ENCODE measurements around the gene IFT27.
"Not testable (repeated sequence)": the region's sequence is repeated elsewhere in the genome, so short reads cannot be mapped to it uniquely, and the experiment has no call there.

The IFT27 gene

DNA sequence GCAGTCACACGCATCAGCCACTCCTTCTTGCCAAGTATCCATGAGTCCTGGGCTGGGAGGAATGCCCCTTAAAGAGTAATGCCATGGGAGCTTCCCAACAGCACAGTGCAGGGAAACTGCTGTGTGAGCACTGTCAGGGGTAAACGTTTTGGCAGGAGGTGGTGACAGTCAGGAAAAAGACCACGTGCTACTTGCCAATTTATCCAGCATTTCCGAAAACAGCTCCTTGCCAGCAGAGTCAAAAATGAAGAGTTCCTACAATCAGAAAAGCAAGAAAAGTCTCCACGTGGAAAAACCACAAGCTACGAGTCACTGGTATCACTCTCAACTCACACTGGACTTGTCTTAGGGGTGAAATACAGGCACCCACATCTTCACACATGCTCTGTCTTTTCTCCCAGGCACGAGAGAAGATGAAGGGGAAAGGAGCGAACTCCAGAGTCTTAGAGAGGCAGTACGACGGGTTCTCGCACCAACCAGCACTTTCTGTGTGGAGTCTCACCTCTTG is 9.9 kb downstream of the IFT27 start:
- no peak for DNase-seq (ENCODE audit: low read depth in 1 of 2, low spot score in 1 of 2)

DNA sequence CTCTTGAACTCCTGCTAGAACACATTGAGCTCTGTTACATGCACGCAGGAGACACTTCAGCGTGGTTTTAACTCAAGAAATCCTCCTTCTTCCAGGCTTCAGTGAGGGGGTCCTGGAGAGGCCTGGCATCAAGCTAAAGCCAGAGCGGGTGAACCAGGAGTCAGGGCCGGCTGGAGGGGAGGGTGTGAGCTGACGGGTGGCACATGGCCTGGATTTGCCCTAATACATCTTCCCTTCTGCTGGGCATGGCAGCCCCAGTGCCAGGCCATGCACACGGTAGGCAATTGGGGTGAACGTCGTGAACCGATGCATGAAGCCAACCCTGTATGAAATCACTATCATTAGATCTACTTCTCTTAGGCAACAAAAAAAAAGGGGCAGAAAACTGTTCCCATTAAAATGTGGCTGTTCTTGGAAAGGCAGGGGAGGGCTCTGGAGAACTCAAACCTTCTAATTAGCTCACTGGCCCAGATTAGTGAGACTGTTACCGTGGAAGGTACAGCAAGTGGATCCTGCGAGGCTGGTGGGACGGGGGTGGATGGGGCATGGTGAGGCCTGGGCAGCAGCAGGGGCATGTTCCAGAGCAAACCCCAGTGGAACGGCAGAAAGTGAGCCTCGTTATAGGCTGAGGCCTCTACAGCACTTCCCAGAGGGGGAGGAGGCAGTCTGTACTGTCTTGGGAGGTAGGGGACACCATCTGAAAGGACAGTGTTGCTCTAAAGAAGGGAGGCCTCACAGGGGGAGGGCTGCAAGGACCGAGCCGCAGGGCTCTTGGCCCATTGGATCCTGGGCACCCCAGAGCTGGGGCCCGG is 10.6 kb downstream of the IFT27 start:
- no peak for DNase-seq (ENCODE audit: low read depth in 1 of 2, low spot score in 1 of 2)

DNA sequence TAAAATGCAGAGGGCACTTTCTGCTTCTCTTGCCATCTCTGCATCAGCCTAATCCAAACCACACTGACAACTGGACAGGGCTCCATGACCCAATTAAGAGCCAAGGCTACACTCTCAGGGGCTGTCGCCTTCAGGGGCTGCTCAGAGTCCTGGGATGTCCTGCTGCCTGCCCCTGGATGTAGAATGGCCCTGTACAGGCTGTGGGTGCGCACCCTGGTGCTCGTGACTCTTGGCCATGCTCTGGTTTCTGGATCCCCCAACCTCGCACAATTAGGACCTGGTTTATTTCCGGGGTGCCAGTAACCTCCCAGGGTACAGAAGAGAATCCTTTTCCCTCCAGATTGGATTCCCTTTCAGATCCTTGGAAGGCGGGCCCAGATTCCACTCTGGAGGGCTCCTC is 11.3 kb downstream of the IFT27 start:
- DNase-seq (ENCODE audit: low read depth in 1 of 2, low spot score in 1 of 2): no peak

DNA sequence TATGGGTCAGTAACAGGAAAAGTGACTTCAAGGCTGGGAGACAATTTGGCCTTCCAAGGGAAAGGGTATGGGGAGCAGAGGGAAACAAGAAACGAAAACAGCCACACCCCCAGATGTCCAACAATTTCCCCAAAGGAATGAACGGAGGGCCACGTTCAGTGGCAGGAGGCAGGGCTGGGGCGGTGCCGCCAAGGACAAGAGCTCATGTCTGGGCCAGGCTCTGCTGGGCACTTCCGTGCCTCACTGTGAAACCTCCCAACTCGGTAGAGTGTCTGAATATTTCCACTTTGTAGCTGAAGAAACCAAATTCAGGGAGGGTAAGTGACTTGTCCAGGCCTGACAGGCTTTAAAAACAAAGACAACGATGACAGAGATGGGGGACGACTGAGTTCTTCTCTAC is 11.9 kb downstream of the IFT27 start:
- no peak for DNase-seq (ENCODE audit: low read depth in 1 of 2, low spot score in 1 of 2)

DNA sequence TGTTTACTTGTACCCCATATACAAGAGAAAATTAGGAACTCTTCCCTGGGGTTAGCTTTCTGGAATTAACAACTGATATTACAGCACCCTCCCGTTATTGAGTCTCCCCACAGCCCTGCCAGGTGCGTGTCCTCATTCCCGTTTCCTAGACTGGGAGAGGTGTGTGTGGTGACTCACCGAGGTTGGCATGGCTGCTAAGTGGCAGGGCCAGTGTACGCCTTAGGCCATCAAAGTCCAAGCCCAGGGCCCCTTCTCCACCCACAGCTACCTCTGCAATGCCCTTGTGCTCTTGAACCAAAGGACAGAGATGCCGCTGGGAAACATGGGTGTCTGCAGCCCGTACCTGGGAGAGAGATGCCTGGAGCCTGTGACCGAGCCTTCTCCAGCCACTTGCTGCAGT is 12.3 kb downstream of the IFT27 start:
- no peak for DNase-seq (ENCODE audit: low read depth in 1 of 2, low spot score in 1 of 2)

DNA sequence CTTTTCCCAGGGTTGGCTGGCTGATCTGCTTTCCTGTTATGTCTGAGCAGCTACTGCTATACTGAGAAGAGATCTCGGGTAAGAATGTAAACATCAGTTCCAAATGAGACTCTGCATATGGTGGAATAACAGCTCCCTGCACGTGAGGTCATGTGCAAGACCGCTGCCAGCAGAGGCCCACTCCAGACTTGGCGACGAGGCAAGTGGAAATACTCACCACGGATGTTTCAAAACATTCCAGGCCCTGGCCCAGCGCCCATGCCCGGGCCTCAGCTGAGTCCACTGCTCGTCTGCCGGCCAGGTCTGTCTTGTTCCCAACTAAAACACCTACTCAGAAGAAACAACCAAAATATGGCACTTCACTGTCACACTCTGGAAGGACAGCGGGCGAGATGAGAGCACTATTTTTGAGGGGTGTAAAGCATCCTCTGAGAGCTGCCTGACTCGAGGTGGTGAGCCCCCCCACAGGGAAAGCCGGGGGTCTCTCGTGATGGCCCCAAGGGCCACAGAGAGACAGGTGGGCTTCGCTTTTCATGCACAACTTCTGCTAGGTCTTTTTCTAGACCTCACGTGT is 13.1 kb downstream of the IFT27 start:
- no peak for DNase-seq (ENCODE audit: low read depth in 1 of 2, low spot score in 1 of 2)

DNA sequence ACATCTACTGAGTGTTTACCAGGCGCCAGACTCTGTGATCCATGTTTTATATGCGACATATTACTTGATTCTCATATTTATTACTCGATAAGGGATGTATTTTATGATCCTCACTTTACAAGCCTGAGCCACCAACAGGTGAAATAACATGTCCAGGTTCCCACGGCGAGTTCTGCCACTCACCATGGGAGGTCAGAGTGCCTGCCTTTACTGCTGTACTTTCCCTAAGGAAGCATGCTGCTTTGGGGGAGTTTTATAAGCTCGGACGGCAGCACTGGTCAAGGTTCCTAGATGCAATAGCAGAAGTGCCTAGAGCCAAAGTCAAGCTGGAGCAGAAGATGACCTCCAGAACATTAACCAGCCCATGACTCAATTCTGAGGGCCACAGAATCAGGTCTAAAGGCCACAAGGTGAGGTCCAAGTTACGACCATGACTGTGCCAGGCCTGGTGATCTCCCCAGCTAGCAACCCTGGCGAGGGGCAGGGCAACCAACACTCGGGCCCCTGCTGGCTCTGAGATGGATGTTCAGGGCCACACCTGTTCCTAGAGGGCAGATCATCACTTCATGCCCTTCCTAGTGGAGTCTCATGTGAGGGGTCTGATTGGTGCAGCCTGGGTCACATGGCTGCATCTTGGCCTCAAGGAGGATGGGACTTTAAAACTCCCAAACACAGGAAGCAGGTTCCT is 14.2 kb downstream of the IFT27 start:
- DNase-seq (ENCODE audit: low read depth in 1 of 2, low spot score in 1 of 2): no peak

DNA sequence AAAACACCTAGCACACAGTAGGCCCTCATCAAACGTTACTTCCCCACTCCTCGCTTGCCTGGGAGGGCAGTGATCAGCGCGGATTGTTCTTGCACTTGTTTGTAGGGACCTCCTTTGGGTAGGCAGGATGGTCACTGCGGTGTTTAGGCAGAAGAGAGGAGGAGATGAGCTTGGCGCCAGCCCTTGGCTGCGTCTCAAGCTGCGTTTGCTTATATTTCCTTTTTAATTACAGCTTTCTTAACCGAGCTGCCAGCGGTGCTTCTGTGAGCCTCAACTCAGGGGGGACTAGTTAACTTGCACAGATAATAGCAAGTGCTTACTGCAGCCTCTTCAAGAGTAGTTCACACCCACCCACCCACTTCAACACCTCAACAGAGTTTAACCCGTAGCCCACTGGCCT is 15.1 kb downstream of the IFT27 start:
- DNase-seq (ENCODE audit: low read depth in 1 of 2, low spot score in 1 of 2): no peak

DNA sequence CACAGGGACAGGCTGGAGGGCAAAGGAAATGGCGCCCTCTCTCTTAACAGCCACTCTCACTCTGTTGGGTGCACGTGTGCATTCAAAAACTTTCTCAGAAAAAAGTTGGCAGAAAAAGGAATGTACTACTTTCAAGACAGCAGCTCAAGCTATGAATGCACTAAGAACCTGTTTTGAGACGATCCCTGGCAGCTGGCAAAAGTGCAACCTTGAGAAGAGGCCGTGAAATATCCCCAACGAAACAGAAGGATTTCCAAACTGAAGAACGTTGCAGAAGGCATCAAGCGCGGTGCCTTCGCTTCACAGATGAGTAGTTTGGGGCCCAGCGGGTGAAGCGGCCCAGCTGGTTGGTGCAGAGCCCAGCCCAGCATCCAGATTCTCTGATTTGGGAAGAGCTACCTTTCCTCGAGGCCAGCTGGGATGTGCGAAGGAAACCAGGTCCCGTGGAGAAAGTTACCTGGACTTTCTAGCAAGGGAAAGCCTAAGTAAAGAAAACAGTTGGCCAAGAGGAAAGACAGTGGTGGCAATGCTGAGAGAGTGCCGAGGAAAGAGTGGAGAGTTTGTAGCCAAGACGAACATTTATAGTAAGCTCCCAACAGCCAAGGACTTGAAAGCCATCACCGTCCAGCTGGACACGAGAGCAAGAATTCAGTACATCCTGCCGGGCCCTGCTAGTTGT is 16.3 kb downstream of the IFT27 start:
- DNase-seq (ENCODE audit: low read depth in 1 of 2, low spot score in 1 of 2): no peak

DNA sequence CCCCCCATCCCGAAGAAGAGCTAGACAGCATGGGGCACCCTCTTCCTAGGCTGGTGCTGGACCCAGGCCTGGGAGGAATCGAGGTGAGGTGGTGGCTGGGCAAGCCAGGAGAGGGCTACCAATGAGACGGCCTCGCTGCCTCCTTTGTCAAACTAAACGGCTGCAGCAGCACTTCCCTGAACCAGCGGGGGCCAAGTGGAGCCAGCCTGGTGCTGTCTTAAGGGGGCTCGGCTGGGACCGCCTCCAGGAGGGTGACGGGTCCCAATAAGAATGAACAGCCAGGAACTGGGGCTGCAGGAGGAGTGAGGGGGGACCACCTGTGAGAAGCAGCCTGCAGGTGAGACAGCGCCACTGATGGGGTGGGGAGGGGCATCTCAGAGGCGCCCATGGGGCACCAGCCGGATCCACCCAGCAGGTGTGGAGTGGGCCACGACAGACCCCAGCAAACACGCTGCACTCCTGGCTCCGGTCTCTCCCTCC is 17.1 kb downstream of the IFT27 start:
- DNase-seq (ENCODE audit: low read depth in 1 of 2, low spot score in 1 of 2): no peak

DNA sequence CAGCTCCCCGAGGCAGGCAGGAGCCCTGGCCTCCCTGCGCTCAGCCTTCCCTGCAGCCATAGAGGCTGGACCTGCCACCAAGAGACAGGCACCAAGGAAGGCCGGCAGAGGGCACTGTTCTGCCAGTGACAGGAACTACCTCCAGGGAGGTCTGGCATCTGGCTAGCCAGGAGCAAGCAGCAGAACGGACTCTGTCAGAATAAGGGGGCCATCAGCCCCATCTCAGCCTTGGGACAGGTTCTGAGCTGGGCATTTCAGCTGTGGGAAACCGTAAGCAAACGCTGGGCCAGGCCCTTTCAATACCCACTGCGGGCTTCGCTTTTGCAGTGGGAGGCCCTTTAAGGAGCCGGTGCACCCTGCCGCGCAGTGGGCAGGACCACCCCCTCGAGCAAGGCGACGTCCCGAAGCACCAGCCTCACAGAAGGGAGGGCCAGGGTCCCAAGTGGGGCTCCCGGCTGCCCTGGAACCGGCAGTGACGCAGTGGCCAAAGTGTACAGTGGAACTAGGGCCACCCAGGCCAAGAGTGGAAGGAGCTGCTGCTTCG is 18.2 kb downstream of the IFT27 start:
- DNase-seq (ENCODE audit: low read depth in 1 of 2, low spot score in 1 of 2): peak; percentile 54 to 58

DNA sequence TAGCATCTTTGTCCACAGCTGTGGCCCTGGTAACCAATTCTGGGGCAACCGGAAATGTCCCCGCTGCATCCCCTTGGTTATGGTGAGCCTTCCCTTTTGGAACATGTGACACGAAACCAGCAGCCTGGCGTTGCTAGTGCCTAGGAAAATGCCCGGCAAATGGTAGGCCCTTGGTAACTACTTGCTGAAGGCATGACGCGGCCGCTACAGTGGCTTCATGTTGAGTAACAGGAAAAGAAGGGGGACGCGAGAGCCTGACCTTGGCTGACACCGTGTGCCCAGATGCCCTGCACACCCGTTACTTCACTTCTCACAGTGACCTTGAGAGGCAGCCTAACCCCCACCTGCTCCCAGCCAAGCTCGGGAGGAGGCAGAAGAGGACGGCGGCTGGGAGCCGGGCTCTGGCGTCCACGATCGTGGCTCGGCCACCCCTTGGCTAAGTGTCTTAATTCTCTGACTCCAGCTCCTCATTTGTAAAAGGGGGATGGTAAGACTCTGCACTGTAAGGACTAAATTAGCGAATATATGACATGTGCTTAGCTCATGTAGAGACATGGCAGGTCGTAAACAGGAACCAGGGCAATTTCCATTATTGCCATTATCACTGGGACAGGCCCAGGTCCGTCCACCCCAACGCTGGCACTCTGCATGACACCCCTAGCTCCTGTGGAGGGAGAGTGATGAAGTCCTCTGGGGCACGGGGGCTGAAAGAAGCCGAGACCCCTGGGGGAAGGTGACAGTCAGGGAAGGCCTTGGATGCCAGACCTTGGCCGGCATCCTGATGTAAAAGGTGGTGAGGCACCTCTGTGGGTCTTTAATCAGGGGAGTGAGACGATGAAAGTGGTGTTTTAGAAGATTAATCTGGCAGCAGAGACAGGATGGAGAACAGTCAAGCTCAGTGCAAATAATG is 18.9 kb downstream of the IFT27 start:
- DNase-seq (ENCODE audit: low read depth in 1 of 2, low spot score in 1 of 2): no peak

DNA sequence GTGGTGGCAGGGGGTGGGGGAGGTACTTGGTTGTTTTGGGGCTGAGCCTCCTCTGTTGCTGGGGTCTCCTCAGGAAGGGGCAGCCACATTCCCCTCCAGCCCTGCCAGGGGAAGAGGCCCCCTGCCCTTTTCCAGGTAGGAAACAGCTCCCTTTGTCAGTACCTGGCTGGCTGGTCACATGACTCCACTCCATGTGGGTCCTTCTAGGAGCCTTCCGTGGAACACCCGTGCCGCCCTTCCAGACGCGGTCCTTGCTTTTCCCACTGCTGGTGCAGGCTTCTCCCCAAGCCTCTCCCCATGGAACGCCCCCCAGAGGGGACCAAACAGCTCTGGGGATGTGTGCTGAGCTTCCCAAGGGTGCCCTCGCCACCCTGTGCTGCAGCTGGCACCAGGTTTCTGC is 19.9 kb downstream of the IFT27 start:
- DNase-seq (ENCODE audit: low read depth in 1 of 2, low spot score in 1 of 2): no peak

DNA sequence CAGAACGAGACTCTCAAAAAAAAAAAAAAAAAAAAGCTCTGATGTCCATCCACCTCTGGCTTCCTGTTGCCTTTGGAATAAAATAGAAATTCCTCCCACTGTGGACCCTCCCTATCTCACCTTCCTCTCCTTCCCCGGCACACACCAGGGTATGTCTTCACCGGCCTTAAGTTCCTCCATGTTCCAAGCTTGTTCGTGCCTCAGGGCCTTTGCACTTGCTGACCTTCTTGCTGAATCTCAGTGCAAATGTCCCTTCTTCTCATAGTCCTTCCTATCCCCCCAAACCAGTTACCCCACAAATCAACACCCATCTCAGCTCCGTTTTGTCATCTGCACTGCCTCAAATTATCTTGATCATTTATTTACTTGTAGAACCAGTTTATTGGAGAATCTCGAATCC is 20.6 kb downstream of the IFT27 start:
- no peak for DNase-seq (ENCODE audit: low read depth in 1 of 2, low spot score in 1 of 2)

DNA sequence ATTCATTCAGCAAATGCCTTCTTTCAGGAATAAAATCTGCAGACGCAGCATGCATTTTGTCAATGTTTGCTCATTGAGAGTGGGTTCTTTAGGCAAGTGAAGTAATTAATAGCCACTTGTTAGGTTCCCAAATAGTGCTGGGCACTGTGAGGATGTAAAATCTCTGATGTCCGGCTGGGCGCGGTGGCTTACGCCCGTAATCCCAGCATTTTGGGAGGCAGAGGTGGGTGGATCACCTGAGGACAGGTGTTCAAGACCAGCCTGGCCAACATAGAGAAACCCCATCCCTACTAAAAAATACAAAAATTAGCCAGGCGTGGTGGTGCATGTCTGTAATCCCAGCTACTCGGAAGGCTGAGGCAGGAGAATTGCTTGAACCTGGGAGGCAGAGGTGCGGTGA is 21.0 kb downstream of the IFT27 start:
- not testable (repeated sequence) for DNase-seq (ENCODE audit: low read depth in 1 of 2, low spot score in 1 of 2)

DNA sequence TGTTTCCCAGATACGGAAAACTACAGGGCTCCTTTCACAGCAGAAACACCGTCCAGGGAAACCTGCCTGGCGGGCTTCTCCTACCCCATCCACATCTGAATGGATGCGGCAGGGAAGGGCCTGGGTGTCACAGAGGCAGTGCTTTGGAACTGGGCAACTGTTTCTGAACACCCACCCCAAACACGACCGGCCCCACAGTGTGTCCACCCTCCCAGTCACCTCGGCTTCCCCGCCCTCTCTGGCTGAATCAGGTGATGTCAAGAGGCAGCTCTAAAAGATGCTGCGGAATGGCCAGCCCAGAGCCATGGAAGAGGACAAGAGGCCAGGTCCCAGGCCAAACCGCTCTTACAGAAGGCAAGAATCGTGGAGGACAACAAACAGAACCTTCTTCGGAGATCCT is 22.0 kb downstream of the IFT27 start:
- DNase-seq (ENCODE audit: low read depth in 1 of 2, low spot score in 1 of 2): no peak

DNA sequence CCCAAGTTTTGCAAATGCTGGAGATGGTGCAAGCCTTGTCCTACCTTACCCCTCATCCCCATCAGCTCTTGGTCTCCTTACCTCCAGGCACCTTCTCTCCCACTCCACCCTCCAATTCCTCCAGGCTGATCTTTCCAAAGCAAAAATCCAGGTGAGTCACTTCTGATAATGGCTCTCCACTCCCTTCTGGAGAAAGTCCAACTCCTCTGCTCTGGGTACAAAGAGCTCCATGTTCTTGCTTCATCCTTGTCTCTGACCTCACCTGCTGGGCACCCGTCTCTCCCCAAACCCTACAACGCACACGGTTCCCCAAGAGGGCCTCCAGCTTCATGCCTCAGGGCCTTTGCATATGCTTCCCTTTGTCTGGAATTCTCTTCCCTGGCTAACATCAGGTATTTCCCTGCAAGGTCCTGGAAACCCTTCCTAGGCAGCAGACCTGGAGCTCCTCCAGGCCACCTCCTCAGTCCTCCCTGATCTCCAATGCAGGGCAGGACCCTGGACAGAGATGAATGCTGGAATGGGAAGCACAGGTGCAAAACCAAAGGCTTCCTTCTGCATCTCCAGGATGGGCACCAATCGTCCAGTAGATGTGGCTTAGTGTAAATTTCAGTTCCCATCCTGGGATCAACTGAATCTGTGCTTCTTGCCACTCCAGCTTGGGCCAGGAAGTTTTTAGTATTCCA is 22.7 kb downstream of the IFT27 start:
- DNase-seq (ENCODE audit: low read depth in 1 of 2, low spot score in 1 of 2): no peak

DNA sequence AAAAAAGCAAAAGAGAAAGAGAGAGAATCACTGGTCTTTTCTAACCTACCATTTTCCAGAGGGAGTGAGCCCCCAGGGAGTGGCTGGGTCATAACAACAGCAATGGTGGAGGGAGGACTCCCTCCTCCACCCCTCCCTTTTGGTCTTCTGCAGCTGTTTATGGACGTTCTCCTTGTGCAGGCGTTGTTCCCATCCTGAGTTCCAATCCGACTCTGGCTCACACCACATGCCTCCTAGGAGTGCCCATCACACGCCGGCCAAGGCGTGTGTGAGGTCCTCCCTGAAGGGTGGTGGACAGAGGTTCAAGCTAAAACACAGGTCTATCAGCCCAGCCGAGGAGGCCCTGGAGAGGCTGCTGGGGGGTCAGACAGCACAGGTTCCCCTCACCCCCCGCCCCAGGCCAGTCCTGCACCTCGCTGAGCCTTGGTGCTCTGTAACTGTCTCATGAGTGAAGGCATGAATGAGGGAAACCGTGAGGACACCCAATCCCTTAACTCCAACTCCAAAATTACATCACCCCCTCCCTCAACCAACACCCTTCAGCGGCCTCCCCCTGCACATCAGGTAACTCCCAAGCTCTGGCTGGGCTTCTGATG is 29.4 kb downstream of the IFT27 start:
- no peak for DNase-seq (ENCODE audit: low read depth in 1 of 2, low spot score in 1 of 2)

DNA sequence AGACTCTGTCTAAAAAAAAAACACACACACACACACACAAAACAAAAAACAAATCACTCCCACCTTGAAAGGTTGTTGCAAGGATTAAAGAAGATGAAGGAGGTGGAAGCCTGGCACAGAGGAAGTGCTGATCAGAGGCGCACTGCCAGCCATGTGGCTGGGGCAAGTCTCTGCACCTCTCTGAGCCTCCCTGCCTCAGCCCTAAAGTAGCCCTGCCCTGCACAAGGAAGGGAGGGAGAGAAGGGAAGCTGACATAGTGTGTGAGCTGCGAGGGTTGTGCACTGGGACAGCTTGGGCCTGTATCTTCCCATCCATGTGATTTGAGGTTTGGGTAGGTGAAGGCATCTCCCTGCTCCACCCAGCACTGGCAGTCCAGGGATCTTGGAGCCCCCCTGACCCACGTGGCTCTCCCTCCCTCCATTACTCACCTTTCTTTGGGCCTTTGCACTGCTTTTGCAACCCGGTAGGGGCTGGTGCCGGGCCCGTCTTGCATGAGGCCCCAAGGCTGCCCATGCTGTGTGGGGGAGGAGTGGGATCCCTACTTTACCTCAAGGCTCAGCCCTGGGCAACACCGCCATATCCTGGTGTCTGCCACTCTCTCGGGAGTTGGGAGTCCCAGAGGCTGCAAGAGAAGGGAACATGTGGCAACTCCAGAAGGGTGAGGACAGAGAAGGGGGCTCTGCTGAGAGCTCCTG is 30.5 kb downstream of the IFT27 start:
- no peak for DNase-seq (ENCODE audit: low read depth in 1 of 2, low spot score in 1 of 2)

Measured in activated T-helper 1 cell treated with anti-CD3 and anti-CD28 coated beads, Interleukin-2, amount 50 U/mL, for 16 hours (primary cell).